Breast epithelium (tissue), 4 donors: ENCODE results near the gene VIP. TPM values are rescaled to one million over a fixed set of nuclear protein-coding genes. Genes with fewer than 3 reads are reported as not detected.

ENCODE experiments used
- DNase-seq, 2 donors: peaks; one replicate each; pipeline ENCODE4 v3.0.0-alpha.2; 2019; ENCODE audit warnings: low spot score in 2 of 2
- H3K27ac ChIP-seq, 2 donors: fragments of 200-600 bp; sonication (generic) in 1 of 2; one replicate each; pipeline ENCODE4 v1.5.1; 2016 to 2019; ENCODE audit warnings: mild to moderate bottlenecking in 1 of 2
- H3K27me3 ChIP-seq, 2 donors: fragments of 200-600 bp; sonication (generic) in 1 of 2; one replicate each; pipeline versions ENCODE4 v1.5.1 to v1.6.0; 2017 to 2019; ENCODE audit warnings: control low read depth in 1 of 2, mild to moderate bottlenecking in 1 of 2
- H3K36me3 ChIP-seq: fragments of 200-600 bp; one replicate; pipeline ENCODE4 v1.5.1; 2019
- H3K4me1 ChIP-seq, 2 donors: fragments of 200-600 bp; sonication (generic); one replicate each; pipeline ENCODE4 v1.5.1; 2016 to 2019; ENCODE audit warnings: control low read depth in 1 of 2
- H3K4me3 ChIP-seq, 3 donors: fragments of 200-600 bp; sonication (generic); 1 replicate in 2 of 3; 2 replicates in 1 of 3; pipeline ENCODE4 v1.5.1; 2016 to 2019; ENCODE audit warnings: mild to moderate bottlenecking in 3 of 3, moderate library complexity in 2 of 3
- H3K9me3 ChIP-seq, 2 donors: fragments of 200-600 bp; sonication (generic) in 1 of 2; one replicate each; pipeline ENCODE4 v1.5.1; 2016 to 2019; ENCODE audit warnings: control low read depth in 1 of 2
- POLR2A ChIP-seq: fragments of 450-650 bp; IDR thresholded peaks from one replicate; pipeline ENCODE4 v1.6.1; 2016; ENCODE audit warnings: antibody characterized with exemption, mild to moderate bottlenecking, moderate library complexity
- POLR2AphosphoS5 ChIP-seq, 3 donors: sonication (generic); formaldehyde crosslinking; IDR thresholded peaks; one replicate each; pipeline ENCODE4 v1.6.1; 2017; ENCODE audit warnings: antibody characterized with exemption in 3 of 3
- intact Hi-C: fragments of 100-400 bp; cut with DNase I; formaldehyde crosslinking; loops from one replicate; pipeline ENCODE4 v1.15.1; 2023; ENCODE audit warnings: low total_unique reads
- total RNA-seq, 3 donors: library from RNA; depleted of rRNA; stranded (reverse); fragments of >200 nt; gene quantifications; one replicate each; pipeline ENCODE4 v1.1.0, GENCODE V29; 2016
- TF ChIP-seq, protein P1 (sequence below), 3 donors: fragments of 450-650 bp; IDR thresholded peaks; one replicate each; pipeline ENCODE4 v1.5.1; 2016 to 2017; ENCODE audit warnings: antibody characterized with exemption in 3 of 3, mild to moderate bottlenecking in 3 of 3, moderate library complexity in 3 of 3

Gene VIP
- total RNA-seq, 3 donors from 2014 or later: 0.48 to 1.5 (median 0.98) TPM

DNA sequence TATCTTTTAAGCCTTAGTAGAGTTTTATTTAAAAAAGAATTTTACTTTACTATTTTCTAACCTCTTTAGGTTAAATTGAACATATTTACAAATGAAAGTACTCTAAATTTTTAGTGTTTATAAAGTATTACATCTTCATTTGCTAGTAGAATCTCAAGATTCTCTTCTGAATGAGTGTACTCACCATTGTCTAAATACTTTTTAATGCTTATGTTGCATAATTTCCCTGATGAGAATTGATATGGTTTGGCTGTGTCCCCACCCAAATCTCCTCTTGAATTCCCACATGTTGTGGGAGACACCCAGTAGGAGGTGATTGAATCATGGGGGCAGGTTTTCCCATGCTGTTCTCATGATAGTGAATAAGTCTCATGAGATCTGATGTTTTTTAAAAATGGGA is 53.6 kb downstream of the VIP start:
- intact Hi-C loops: no loop called here
- no peaks in the 10 kb centered on the region for H3K4me1 ChIP-seq
- H3K27ac ChIP-seq: no peak overlapping the region
- DNase-seq: no peak
- no peaks in the 10 kb centered on the region for H3K36me3 ChIP-seq
- no peak overlapping the region for H3K4me3 ChIP-seq
- H3K9me3 ChIP-seq: peaks cover 0 to 5% of the 10 kb centered on the region in 2 donors
- TF ChIP-seq POLR2A (no peak), POLR2AphosphoS5 (IDR thresholded peaks at IDR 0.05) (no peak)
- TF ChIP-seq, protein P1, sequence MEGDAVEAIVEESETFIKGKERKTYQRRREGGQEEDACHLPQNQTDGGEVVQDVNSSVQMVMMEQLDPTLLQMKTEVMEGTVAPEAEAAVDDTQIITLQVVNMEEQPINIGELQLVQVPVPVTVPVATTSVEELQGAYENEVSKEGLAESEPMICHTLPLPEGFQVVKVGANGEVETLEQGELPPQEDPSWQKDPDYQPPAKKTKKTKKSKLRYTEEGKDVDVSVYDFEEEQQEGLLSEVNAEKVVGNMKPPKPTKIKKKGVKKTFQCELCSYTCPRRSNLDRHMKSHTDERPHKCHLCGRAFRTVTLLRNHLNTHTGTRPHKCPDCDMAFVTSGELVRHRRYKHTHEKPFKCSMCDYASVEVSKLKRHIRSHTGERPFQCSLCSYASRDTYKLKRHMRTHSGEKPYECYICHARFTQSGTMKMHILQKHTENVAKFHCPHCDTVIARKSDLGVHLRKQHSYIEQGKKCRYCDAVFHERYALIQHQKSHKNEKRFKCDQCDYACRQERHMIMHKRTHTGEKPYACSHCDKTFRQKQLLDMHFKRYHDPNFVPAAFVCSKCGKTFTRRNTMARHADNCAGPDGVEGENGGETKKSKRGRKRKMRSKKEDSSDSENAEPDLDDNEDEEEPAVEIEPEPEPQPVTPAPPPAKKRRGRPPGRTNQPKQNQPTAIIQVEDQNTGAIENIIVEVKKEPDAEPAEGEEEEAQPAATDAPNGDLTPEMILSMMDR (IDR thresholded peaks at IDR 0.05): no peak
- H3K27me3 ChIP-seq: no peaks in the 10 kb centered on the region

Other genes starting within 250 kb of the VIP start
- 100 to 1,000 TPM in 1 of 3 donors, 10 to 100 TPM in 2; 80.9 to 106 (median 95.7) TPM for gene SYNE1, start 113.4 kb upstream of the VIP start, total RNA-seq
- gene MYCT1, start 52.9 kb upstream of the VIP start, total RNA-seq: 10 to 100 TPM in 2 of 3 donors, 1 to 10 TPM in 1; 6.6 to 16.4 (median 12.5) TPM
- gene FBXO5, start 232.2 kb downstream of the VIP start, total RNA-seq: 1 to 10 TPM; 4.0 to 7.0 (median 4.3) TPM